ENCODE data around the gene TAB2.
"Not testable (repeated sequence)": the region's sequence is repeated elsewhere in the genome, so short reads cannot be mapped to it uniquely, and the experiment has no call there.

TAB2 gene

DNA sequence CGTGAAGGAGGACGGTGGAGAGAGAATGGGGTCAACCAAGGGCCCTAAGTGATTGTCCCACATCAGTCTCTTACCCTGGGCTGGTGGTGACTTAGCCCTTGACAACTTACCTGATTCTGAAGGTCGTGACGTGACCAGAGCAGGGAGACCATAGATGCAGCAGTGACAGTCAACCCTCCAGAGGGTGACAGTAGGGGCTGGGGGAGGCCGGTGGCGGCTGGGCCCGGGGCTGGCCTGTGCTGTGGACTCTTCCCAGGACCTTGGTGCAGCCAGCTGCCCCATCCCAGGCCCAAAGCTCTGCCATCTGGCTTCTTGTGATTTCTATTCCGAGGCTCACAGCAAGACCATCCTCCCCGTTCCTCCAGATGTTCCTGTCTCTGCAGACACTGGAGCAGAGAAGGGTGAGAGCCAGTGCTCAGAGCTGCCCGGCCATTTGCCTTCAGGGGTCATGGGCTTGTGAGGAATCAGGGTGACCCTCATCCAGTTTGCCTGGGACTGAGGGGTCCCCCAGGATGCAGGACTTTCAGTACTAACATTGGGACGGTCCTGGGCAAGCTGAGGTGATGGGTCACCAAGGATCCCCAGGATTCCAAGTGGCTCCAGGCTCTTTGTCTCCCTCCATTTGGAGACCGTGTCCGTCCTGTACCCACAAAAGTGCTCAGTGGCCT lies 118.5 kb downstream of the TAB2 start:
- H3K4me1 Mint-ChIP-seq, result peaks cover 20% of the 10 kb centered on the region
- no peak overlapping the region for H3K4me3 Mint-ChIP-seq
- H3K27me3 Mint-ChIP-seq, result no peaks in the 10 kb centered on the region
- no peaks in the 10 kb centered on the region for H3K9me3 Mint-ChIP-seq
- DNase-seq (ENCODE audit: low spot score in 2 of 2) (no peak), ATAC-seq (ENCODE audit: low read depth) (no peak)
- no peak overlapping the region for H3K27ac Mint-ChIP-seq
- no peaks in the 10 kb centered on the region for H3K36me3 Mint-ChIP-seq

DNA sequence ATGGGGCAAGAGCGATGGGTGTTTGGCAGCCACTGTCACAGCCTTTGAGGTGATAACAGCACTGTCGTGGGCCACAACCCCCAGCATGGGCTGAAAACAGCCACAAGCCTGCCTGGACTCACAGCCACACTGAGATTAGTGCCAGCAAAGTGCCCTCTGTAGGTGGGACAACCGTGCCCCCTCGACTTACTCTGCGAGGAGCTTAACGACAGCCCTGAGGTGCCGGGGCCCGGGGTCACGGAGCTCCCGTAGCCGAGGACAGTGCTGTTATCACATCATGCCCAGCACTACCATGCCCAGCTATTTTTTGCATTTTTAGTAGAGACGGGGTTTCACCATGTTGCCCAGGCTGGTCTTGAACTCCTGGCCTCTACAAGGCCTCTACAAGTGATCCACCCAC lies 119.1 kb downstream of the TAB2 start:
- H3K4me3 Mint-ChIP-seq, result no peak overlapping the region
- peaks cover 20% of the 10 kb centered on the region for H3K4me1 Mint-ChIP-seq
- no peaks in the 10 kb centered on the region for H3K27me3 Mint-ChIP-seq
- no peak for DNase-seq (ENCODE audit: low spot score in 2 of 2)
- no peaks in the 10 kb centered on the region for H3K36me3 Mint-ChIP-seq
- no peak for ATAC-seq (ENCODE audit: low read depth)
- no peak overlapping the region for H3K27ac Mint-ChIP-seq
- no peaks in the 10 kb centered on the region for H3K9me3 Mint-ChIP-seq

DNA sequence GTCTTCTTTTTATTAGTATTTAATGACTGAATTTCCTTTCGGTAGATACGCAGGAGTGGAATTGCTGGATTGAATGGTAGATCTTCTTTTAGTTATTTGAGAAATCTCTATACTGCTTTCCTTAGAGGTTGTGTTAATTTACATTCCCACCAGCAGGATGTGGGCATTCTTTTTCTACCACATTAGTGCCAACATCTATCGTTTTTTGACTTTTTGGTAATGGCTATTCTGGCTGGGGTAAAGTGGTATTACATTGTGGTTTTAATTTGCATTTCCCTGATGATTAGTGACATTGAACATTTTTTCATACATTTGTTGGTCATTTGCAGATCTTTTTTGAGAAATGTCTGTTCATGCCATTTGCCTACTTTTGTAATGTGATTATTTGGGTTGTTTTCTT lies 119.7 kb downstream of the TAB2 start:
- Mint-ChIP-seq H3K4me3 (no peak overlapping the region), H3K9me3 (no peaks in the 10 kb centered on the region), H3K4me1 (peaks cover 17% of the 10 kb centered on the region), H3K27ac (no peak overlapping the region), H3K36me3 (no peaks in the 10 kb centered on the region), H3K27me3 (no peaks in the 10 kb centered on the region)
- no peak for ATAC-seq (ENCODE audit: low read depth)
- DNase-seq (ENCODE audit: low spot score in 2 of 2), result no peak

DNA sequence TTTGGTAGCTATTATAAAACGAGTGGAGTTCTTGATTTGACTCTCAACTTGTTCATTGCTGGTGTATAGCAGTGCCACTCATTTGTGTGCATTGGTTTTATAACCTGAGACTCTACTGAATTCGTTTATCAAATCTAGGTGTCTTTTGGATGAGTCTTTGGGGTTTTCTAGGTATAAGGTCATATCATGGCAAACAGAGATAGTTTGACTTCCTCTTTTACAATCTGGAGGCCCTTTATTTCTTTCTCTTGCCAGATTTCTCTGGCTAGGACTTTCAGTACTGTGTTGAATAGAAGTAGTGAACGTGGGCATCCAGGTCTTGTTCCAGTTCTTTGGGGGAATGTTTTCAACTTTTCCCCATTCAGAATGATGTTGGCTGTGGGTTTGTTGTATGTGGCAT lies 121.3 kb downstream of the TAB2 start:
- Mint-ChIP-seq H3K9me3 (no peaks in the 10 kb centered on the region), H3K27me3 (no peaks in the 10 kb centered on the region), H3K27ac (peak overlapping the region; percentile 56), H3K36me3 (no peaks in the 10 kb centered on the region), H3K4me3 (no peak overlapping the region), H3K4me1 (peaks cover 19% of the 10 kb centered on the region)
- DNase-seq (ENCODE audit: low spot score in 2 of 2) (no peak), ATAC-seq (ENCODE audit: low read depth) (peak; percentile 68)

DNA sequence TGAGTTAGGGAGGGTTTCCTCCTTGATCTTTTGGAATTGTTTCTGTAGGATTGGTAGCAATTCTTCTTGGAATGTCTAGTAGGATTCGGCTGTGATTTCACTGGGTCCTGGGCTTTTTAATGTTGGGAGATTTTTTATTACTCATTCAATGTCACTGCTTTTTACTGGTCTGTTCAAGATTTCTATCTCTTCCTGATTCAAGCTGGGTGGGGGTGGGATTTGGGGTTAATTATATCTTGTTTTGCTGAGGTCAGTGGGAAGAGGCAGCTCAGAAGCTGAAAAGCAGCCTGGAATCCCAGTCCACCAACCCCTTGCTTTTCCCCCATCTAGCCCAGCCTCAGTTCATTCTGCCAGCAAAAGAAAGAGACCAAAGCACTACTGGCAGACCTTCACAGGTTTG lies 122.1 kb downstream of the TAB2 start:
- peak overlapping the region; percentile 56 for H3K27ac Mint-ChIP-seq
- no peak overlapping the region for H3K4me3 Mint-ChIP-seq
- H3K9me3 Mint-ChIP-seq, result no peaks in the 10 kb centered on the region
- peaks cover 19% of the 10 kb centered on the region for H3K4me1 Mint-ChIP-seq
- no peaks in the 10 kb centered on the region for H3K27me3 Mint-ChIP-seq
- H3K36me3 Mint-ChIP-seq, result no peaks in the 10 kb centered on the region
- ATAC-seq (ENCODE audit: low read depth), result no peak
- DNase-seq (ENCODE audit: low spot score in 2 of 2), result no peak

DNA sequence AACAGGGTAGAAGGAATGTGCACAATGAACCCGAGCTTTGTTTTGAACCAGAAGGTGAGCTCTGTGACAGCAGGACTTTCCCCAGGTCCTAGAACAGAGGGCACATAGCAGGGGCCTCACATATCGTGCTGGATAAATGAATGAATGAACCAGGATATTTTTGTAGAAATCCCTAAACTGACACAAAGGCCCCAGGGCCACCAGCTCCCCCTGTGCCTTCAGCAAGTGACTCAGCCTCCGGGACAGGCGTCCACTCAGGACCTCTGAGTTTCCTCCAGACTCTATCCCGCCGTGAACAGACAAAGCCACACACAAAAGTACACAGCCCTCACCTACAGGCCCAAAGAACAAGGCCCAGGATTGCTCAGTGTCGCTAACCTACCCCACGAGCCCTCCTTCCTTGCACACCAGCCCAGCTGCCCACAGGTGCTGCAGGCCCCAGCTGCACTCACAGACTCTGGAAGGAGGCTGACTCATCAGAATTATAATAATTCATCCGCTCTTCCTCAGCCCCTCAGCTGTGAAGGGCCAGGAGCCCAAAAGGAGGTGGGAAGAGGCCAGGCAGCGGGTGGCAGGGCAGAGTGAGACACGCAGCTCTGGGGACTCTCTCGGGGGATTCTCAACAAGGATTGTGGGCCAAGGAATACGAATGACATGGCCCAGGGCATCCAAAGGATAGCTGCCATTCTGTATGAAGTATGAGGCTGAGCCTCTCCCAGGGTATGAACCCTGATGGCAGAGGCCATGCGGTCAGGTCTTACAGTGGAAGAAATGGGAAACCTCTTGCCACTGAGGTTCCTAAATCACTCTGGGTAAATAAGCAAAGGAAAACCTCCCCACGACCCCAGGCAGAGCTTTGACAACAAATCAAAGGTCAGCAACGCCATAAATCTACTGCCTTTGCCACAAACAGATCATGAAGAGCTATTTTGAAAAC lies 123.5 kb downstream of the TAB2 start:
- no peaks in the 10 kb centered on the region for H3K36me3 Mint-ChIP-seq
- H3K27me3 Mint-ChIP-seq, result no peaks in the 10 kb centered on the region
- H3K4me3 Mint-ChIP-seq, result no peak overlapping the region
- H3K4me1 Mint-ChIP-seq, result peaks cover 21% of the 10 kb centered on the region
- DNase-seq (ENCODE audit: low spot score in 2 of 2) (no peak), ATAC-seq (ENCODE audit: low read depth) (no peak)
- H3K27ac Mint-ChIP-seq, result no peak overlapping the region
- H3K9me3 Mint-ChIP-seq, result no peaks in the 10 kb centered on the region

DNA sequence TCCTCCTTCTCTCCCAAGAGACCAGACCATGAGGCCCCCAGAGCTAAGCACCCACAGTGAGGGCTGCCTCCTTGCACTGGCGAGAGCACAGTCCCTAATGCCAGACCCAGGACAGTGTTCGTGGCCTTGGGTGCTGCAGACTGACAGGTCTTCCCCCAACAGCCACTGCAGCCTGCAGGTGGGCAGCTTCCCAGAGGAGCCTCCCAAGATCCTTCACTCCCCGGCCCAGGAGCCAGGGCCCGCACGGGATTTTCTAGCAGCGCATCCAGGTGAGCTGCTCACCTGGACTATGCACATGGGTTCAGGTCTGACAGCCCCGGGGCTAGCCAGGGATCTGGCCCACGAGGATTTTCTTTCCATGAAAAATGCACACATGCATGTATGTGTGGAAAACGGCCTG lies 124.2 kb downstream of the TAB2 start:
- ATAC-seq (ENCODE audit: low read depth), result no peak
- Mint-ChIP-seq H3K9me3 (no peaks in the 10 kb centered on the region), H3K27me3 (no peaks in the 10 kb centered on the region), H3K4me1 (peaks cover 21% of the 10 kb centered on the region), H3K4me3 (no peak overlapping the region), H3K27ac (no peak overlapping the region), H3K36me3 (no peaks in the 10 kb centered on the region)
- DNase-seq (ENCODE audit: low spot score in 2 of 2), result no peak

DNA sequence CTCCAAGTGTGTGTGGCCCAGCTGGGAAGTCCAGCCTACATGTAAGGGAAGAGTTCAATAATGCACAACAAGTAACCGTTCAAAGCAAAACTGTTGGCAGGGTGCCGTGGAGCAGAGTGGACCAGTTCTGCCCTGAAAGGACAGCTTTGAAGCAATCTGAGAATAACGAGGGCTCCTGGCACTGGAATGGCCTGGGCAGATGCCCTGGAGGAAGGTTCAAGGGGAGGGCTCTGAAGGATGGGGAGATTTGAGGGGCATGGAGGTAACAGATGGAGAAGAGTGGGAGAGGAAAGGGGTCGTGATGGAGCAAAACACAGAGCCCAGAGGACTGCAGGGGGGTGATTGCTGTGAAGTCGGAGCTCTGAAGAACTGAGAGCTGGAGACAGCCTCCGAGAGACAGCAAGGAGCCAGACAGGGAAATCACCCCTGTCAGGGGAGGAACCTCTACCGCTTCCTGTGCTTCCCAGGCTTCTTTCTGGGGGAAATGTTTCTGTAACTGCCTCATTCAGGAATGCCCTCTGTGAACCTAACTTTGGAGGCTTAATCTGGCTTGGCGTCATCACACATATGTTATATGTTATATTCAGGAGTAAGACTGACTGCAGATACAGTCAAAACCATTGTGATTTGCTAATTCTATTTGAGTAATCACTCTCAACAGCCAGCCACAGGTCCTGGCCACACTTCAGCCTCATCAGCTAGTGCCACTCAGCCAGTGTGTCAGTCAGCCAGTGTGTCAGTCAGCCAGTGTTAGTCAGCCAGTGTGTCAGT lies 126.1 kb downstream of the TAB2 start:
- ATAC-seq (ENCODE audit: low read depth), result no peak
- peaks cover 1% of the 10 kb centered on the region for H3K36me3 Mint-ChIP-seq
- no peak for DNase-seq (ENCODE audit: low spot score in 2 of 2)
- H3K27ac Mint-ChIP-seq, result no peak overlapping the region
- H3K9me3 Mint-ChIP-seq, result no peaks in the 10 kb centered on the region
- no peak overlapping the region for H3K4me3 Mint-ChIP-seq
- no peaks in the 10 kb centered on the region for H3K27me3 Mint-ChIP-seq
- H3K4me1 Mint-ChIP-seq, result peaks cover 13% of the 10 kb centered on the region

DNA sequence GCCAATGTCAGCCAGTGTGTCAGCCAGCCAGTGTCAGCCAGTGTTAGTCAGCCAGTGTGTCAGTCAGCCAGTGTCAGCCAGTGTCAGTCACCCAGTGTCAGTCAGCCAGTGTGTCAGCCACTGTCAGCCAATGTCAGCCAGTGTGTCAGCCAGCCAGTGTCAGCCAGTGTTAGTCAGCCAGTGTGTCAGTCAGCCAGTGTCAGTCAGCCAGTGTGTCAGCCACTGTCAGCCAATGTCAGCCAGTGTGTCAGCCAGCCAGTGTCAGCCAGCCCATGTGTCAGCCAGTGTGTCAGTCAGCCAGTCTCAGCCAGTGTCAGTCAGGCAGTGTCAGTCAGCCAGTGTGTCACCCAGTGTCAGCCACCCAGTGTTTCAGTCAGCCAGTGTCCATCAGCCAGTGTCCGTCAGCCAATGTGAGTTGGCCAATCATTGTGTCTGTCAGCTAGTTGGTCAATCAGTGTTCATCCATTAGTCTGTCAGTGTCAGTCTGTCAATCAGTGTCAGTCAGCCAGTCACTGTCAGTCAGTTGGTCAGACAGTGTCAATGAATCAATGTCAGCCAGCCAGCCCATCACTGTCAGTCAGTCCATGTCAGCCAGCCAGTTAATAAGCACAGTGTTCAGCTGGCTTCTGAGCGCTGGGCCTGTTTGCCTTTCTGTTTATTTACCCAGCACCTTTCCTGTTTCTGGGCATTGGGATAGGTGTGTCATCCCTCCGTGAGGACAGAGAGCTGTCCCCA lies 127.0 kb downstream of the TAB2 start:
- H3K4me1 Mint-ChIP-seq; ATAC-seq (ENCODE audit: low read depth); H3K4me3 Mint-ChIP-seq; H3K27me3 Mint-ChIP-seq; DNase-seq (ENCODE audit: low spot score in 2 of 2); H3K36me3 Mint-ChIP-seq; H3K9me3 Mint-ChIP-seq: not testable (repeated sequence)
- H3K27ac Mint-ChIP-seq, result peak overlapping the region; percentile 69

DNA sequence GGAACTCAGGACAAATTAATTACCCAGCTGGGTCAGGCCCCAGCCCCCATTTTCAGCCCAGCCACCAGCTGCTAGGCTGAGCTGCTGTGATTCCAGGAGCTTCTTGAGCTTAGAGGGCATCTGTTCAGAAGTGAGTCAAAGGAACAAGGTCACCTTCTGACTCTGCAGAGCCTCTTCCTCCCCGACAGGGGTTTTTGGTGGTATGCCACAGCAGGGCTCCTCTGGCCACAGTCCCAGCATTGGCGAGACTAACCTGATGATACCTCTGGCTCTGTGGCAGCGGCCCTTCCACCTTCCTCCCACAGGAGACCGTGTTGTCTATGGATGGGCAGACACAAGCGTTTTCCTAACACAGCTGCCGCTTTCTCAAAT lies 127.6 kb downstream of the TAB2 start:
- Mint-ChIP-seq H3K4me3 (no peak overlapping the region), H3K27me3 (no peaks in the 10 kb centered on the region), H3K4me1 (peaks cover 4% of the 10 kb centered on the region), H3K9me3 (no peaks in the 10 kb centered on the region), H3K36me3 (peaks cover 5% of the 10 kb centered on the region), H3K27ac (peak overlapping the region; percentile 69)
- DNase-seq (ENCODE audit: low spot score in 2 of 2) (no peak), ATAC-seq (ENCODE audit: low read depth) (peak; percentile 35)

DNA sequence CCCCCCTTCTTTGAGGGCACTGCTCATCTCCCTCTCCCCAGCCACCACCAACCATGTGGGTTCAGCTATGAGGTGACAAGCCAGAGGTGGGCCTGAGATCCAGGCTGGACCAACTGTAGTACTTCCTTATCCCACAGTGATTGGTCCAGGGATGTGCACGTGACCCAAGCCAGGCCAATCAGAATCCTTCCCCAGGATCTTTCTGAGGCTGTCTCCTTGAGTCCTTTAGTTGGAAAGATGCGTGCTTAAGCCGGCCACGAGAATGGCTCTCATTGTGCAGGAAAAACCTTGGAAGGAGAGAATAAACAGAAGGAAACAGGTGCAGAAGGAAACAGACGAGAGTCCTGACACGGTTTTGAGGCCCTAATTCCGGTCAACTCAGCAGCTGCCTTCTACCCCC lies 128.1 kb downstream of the TAB2 start:
- Mint-ChIP-seq H3K4me1 (peaks cover 4% of the 10 kb centered on the region), H3K4me3 (no peak overlapping the region), H3K36me3 (peaks cover 5% of the 10 kb centered on the region), H3K27me3 (no peaks in the 10 kb centered on the region), H3K9me3 (no peaks in the 10 kb centered on the region), H3K27ac (peak overlapping the region; percentile 69)
- no peak for DNase-seq (ENCODE audit: low spot score in 2 of 2)
- ATAC-seq (ENCODE audit: low read depth), result peak; percentile 24

DNA sequence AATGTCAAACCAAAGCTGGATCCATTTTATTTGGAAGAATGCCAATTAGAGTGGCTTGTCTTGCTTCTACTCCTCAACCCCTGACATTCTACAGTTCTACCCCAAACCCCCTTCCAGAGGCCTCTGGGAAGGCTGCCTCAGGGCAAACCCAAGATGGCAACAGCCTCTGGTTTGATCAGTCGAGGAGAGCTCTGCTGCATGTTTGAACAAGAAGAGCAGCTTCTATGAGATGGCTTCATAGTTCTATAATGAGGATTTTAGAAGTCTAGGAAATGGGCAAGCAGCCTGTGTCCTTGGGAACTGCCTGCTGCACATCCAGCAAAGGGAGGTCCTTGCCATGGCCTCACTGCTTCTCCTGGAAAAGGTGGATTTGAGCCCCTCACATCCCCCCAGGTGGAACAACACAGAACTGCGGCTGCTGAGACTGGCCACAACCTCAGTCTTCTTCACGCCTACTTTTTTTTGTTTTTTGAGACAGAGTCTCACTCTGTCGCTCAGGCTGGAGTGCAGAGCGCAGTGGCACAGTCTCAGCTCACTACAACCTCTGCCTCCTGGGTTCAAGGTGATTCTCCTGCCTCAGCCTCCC lies 129.4 kb downstream of the TAB2 start:
- H3K27me3 Mint-ChIP-seq, result no peaks in the 10 kb centered on the region
- H3K9me3 Mint-ChIP-seq, result no peaks in the 10 kb centered on the region
- peaks cover 5% of the 10 kb centered on the region for H3K36me3 Mint-ChIP-seq
- ATAC-seq (ENCODE audit: low read depth), result no peak
- no peak overlapping the region for H3K27ac Mint-ChIP-seq
- no peak overlapping the region for H3K4me3 Mint-ChIP-seq
- DNase-seq (ENCODE audit: low spot score in 2 of 2), result no peak
- peaks cover 4% of the 10 kb centered on the region for H3K4me1 Mint-ChIP-seq

DNA sequence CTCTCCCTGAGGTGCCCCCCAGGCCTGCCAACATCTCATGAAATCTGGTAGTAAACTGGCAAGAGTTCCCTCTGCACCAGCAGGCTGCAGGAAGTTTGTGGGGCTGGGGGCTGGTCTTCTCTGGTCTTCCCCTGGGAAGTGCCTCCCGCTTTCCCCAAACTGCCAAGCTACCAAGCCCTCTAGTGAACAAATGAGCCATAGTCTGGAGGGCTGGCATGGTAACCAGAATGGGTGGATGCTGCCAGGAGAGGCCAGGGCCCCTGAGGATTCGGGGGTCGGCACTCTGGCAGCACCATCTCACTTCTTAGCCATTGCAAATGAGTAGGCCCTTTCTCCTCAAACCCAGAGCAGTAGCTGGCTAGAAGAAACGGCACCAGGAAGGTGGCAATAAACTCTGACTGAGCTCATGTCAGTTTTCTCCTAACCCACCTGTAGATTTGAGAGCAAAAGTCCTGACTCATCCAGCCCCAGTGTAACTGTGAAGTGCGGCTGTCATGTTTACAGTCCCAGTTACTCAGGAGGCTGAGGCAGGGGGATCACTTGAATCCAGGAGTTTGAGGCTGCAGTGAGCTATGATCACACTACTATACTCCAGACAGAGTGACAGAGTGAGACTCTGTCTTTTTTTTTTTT lies 131.4 kb downstream of the TAB2 start:
- no peaks in the 10 kb centered on the region for H3K9me3 Mint-ChIP-seq
- no peaks in the 10 kb centered on the region for H3K27me3 Mint-ChIP-seq
- ATAC-seq (ENCODE audit: low read depth), result no peak
- no peak for DNase-seq (ENCODE audit: low spot score in 2 of 2)
- H3K36me3 Mint-ChIP-seq, result peaks cover 5% of the 10 kb centered on the region
- H3K27ac Mint-ChIP-seq, result peak overlapping the region; percentile 66
- H3K4me1 Mint-ChIP-seq, result peaks cover 2% of the 10 kb centered on the region
- H3K4me3 Mint-ChIP-seq, result no peak overlapping the region

All from memory B cell (primary cell).